A549 treated with CORT108297 at 1 μM for 4 hours (cell line): ENCODE measurements around the gene SCGB1C1. TPM values are rescaled to one million over a fixed set of nuclear protein-coding genes. Genes with fewer than 3 reads are reported as not detected.

ENCODE experiments used
- total RNA-seq: library from RNA; stranded (reverse); fragments of 200-300 nt; extraction: Qiagen RNA extraction; gene quantifications from 5 replicates; pipeline ENCODE4 v1.2.3, GENCODE V29; 2022

SCGB1C1 gene
- not detected in 5 replicates for total RNA-seq

DNA sequence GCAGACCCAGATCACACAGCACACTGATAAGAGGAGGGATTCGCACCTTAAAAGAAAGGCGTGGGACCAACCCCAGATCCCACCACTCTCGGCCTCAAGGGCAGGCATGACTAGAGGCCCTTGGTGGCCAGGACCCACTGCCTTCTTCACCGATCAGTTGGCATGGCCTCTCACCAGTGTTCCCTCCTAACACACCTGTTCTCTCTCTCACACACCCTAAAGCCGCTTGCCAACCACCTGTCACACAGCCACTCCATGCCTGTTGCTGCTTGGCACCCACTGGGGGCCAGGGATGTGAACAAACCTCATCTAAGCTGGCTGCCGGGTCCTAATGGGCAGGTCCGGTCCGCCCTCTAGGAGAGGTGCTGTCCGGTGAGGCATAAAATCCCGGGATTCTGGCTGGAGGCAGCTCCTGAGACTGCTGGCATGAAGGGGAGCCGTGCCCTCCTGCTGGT is at the start of gene SCGB1C1:
TSS of gene SCGB1C1 (plus strand) at position 405 of the 455 bp plus-strand sequence. CDS start at position 427, 22 bp downstream.

DNA sequence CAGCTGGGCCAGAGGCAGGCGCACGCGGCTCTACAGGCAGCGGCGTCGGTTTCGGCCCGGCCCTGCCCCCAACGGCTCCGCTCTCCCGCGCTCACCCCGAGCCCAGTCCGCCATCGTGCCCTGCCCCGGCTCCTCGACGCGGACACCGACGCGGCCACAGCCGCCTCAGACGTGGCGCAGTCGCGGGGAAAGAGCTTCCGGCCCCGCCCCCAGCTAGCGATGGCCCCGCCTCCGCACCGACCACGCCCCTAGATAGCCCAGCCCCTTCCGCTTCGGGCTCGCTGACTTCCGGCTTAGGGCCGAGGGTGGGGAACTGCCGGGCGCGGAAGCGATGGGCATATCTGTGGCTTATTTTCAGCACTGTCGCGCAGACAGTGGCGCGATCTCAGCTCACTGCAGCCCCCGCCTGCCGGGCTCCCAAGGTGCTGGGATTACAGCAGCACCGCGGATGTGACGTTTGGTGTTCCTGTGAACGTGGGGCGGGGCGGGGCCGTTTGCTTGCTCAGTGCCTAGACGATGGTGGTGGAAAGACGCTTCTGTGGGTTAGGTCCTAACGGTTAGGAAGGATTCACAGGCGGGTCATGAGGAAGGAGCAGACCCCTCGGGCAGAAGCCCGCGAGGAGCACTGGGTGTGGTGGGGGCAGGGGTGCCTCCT is 14.5 kb downstream of the SCGB1C1 start, which contains the start of the genes BET1L and RIC8A:
TSS of gene BET1L (minus strand) at position 192 of the 655 bp plus-strand sequence. CDS start at position 114, 78 bp downstream.
TSS of gene RIC8A (plus strand) at position 501 of the 655 bp plus-strand sequence. CDS start 1,147 bp downstream, outside the sequence.

DNA sequence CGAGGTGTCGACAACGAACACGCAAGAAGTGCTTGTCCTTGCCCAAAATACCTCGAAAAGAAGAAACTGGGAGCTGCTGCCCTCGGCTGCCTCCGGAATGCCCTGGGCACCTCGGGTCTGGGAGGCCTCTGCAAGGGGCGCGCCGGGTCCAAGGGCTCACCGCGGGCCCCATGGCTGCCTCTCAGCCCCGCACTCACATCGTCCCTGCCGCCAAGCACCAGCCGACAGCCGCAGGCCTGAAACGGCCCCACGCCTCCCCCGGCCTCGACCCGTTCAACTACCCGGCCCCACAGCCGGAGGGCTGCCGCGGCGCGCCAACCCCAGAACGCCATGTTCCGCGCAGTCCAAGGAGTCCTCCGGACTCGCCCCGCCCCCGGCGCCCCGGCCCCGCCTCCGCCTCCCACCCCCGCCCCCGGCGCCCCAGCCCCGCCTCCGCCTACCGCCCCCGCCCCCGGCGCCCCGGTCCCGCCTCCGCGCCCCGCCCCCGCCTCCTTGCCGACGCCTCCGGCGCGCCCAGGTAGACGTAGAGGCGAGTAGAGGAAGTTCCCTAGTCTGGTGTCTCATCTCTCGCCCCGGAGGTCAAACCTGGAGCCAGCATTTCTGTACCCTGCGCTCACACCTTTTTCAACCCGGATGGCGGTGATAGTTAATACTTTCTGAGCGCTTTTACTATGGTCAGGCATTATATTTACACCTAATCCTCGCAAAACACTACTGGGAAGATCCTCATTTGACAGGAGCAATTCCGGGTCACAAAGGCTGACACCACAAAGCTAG is 43.3 kb downstream of the SCGB1C1 start, which contains the start of gene SIRT3:
TSS of gene SIRT3 (minus strand) at position 346 of the 777 bp plus-strand sequence. CDS start at position 332, 14 bp downstream.

DNA sequence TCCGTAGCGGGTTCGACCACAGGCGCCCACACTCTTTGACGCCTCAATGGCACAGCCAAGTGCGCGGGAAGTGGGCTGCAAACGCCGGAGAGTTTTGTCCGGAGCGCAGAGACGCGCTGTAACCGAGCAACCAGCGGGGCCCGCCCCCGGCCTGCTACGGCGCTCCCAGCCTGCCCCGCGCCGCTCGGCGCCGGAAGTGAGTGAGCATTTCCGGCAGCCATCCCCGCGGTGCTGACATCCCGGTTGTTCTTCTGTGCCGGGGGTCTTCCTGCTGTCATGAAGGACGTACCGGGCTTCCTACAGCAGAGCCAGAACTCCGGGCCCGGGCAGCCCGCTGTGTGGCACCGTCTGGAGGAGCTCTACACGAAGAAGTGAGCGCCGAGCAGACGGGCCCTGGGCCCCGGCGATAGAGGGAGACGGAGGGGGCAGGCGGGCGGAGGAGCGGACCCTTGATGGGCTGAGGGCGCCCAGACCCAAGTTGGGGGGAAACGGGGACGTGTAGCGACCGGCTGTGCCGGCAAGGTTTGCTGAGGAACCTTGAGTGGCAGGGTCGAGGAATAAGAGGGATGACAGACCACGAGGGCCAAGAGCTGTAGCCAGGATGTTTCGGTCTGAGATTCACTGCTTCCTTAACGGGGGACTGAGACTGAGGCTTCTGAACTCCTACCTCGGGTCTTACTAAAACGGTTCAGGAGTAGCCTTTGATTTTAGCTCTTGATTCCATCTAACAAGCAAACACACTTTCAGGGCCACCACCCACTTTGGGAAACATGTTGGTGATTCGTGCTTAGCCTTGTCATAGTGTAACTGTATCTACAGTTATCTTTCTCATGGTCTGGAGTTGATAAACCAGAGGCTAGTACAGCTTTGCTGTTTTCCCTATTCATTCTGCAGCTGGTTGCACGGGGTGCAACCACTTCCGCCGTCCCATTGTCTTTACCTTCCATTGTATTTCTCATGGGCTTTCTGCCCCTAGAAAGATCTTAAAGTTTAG is 44.2 kb downstream of the SCGB1C1 start, which contains the start of gene PSMD13:
TSS of gene PSMD13 (plus strand) at position 203 of the 994 bp plus-strand sequence. CDS start at position 277, 74 bp downstream.

Other genes starting within 250 kb of the SCGB1C1 start
- gene BET1L, start 14.3 kb downstream of the SCGB1C1 start, total RNA-seq, result 38.1 to 49.8 TPM (median 48.0 TPM) in 5 replicates
- gene RIC8A, start 14.6 kb downstream of the SCGB1C1 start, total RNA-seq, result 116 to 126 TPM (median 121 TPM) in 5 replicates
- gene SIRT3, start 43.3 kb downstream of the SCGB1C1 start, total RNA-seq, result 14.4 to 22.0 TPM (median 20.6 TPM) in 5 replicates
- 168 to 196 TPM (median 173 TPM) in 5 replicates for gene PSMD13, start 43.9 kb downstream of the SCGB1C1 start, total RNA-seq
- gene NLRP6, start 85.3 kb downstream of the SCGB1C1 start, total RNA-seq, result not detected in 5 replicates
- 7.1 to 15.7 TPM (median 12.5 TPM) in 5 replicates for gene PGGHG, start 96.0 kb downstream of the SCGB1C1 start, total RNA-seq
- not detected in 5 replicates for gene IFITM5, start 106.4 kb downstream of the SCGB1C1 start, total RNA-seq
- gene IFITM2, start 114.7 kb downstream of the SCGB1C1 start, total RNA-seq, result 59.0 to 71.7 TPM (median 65.6 TPM) in 5 replicates
- 0.22 to 0.64 TPM (median 0.39 TPM) in 5 replicates for gene IFITM1, start 121.0 kb downstream of the SCGB1C1 start, total RNA-seq
- 18.8 to 35.6 TPM (median 29.9 TPM) in 5 replicates for gene IFITM3, start 127.8 kb downstream of the SCGB1C1 start, total RNA-seq
- gene B4GALNT4, start 176.4 kb downstream of the SCGB1C1 start, total RNA-seq, result 11.1 to 25.3 TPM (median 20.4 TPM) in 5 replicates
- 26.3 to 41.8 TPM (median 39.9 TPM) in 5 replicates for gene PKP3, start 201.1 kb downstream of the SCGB1C1 start, total RNA-seq
- 55.4 to 103 TPM (median 98.4 TPM) in 5 replicates for gene SIGIRR, start 221.9 kb downstream of the SCGB1C1 start, total RNA-seq
- gene ANO9, start 248.9 kb downstream of the SCGB1C1 start, total RNA-seq, result 0.55 to 1.8 TPM (median 1.0 TPM) in 5 replicates